Neural cell (in vitro differentiated cells): Measurements from ENCODE around the gene MADCAM1. TPM values are rescaled to one million over a fixed set of nuclear protein-coding genes. Genes with fewer than 3 reads are reported as not detected.

Experiments
- H2AFZ ChIP-seq: fragments of 200-600, 300-800 bp; sonication (generic), shearing (Covaris generic); 2 replicates; pipeline ENCODE4 v1.6.0; 2014; ENCODE audit warnings: low read depth, mild to moderate bottlenecking, antibody characterized with exemption, low read length, moderate library complexity
- H3F3A ChIP-seq: fragments of 200-600 bp; shearing (Covaris generic); 2 replicates; pipeline ENCODE4 v1.6.1; 2016; ENCODE audit warnings: mild to moderate bottlenecking, moderate library complexity, mixed read lengths, antibody characterized with exemption, low read length; ENCODE audit not compliant: insufficient read depth, poor library complexity, severe bottlenecking
- H3K27ac ChIP-seq: fragments of 200-600, 300-800 bp; sonication (generic), shearing (Covaris generic); 2 replicates; pipeline ENCODE4 v1.5.1; 2014; ENCODE audit warnings: mild to moderate bottlenecking, low read length, moderate library complexity
- H3K27me3 ChIP-seq: fragments of 300-800, 200-600 bp; sonication (generic), shearing (Covaris generic); 2 replicates; pipeline ENCODE4 v1.6.0; 2014; ENCODE audit warnings: mild to moderate bottlenecking, low read depth, low read length, moderate library complexity; ENCODE audit not compliant: insufficient read depth
- H3K36me3 ChIP-seq: fragments of 300-800, 200-600 bp; sonication (generic), shearing (Covaris generic); 2 replicates; pipeline ENCODE4 v1.5.1; 2014; ENCODE audit warnings: mild to moderate bottlenecking, antibody characterized with exemption, low read length, moderate library complexity; ENCODE audit not compliant: insufficient read depth
- H3K4me2 ChIP-seq: fragments of 300-800, 200-600 bp; sonication (generic), shearing (Covaris generic); 2 replicates; pipeline ENCODE4 v1.6.0; 2014; ENCODE audit warnings: mild to moderate bottlenecking, low read length
- H3K4me3 ChIP-seq: fragments of 300-800, 200-600 bp; sonication (generic), shearing (Covaris generic); 2 replicates; pipeline ENCODE4 v1.5.1; 2014; ENCODE audit warnings: mild to moderate bottlenecking, low read length, moderate library complexity
- H3K79me2 ChIP-seq: fragments of 200-600 bp; shearing (Covaris generic); replicated peaks from 2 replicates; pipeline ENCODE4 v1.6.0; 2014; ENCODE audit warnings: mild to moderate bottlenecking, low read length, moderate library complexity; ENCODE audit not compliant: insufficient read depth
- H3K9ac ChIP-seq: fragments of 300-800, 200-600 bp; sonication (generic), shearing (Covaris generic); 2 replicates; pipeline ENCODE4 v1.6.1; 2016; ENCODE audit warnings: mild to moderate bottlenecking, low read length, mixed read lengths
- H3K9me2 ChIP-seq: fragments of 200-600 bp; shearing (Covaris generic); 2 replicates; pipeline ENCODE4 v1.6.1; 2016; ENCODE audit warnings: mild to moderate bottlenecking, low read length, mixed read lengths; ENCODE audit not compliant: insufficient read depth
- H3K9me3 ChIP-seq: fragments of 200-600, 300-800 bp; sonication (generic), shearing (Covaris generic); 2 replicates; pipeline ENCODE4 v1.6.1; 2016; ENCODE audit warnings: mild to moderate bottlenecking, mixed run types, low read length, moderate library complexity, mixed read lengths
- H4K20me1 ChIP-seq: fragments of 200-600 bp; shearing (Covaris generic); 2 replicates; pipeline ENCODE4 v1.6.1; 2016; ENCODE audit warnings: mild to moderate bottlenecking, mixed run types; ENCODE audit not compliant: insufficient read depth
- EP300 ChIP-seq: fragments of 450-650 bp; conservative IDR thresholded peaks from 2 replicates; pipeline ENCODE4 v1.6.1; 2014; ENCODE audit warnings: antibody characterized with exemption, mild to moderate bottlenecking, moderate library complexity; ENCODE audit not compliant: poor library complexity, severe bottlenecking
- EZH2 ChIP-seq: fragments of 200-600, 300-800 bp; shearing (Covaris generic), sonication (generic); IDR thresholded peaks from 2 replicates; pipeline ENCODE4 v1.6.1; 2014; ENCODE audit warnings: antibody characterized with exemption, low read length, borderline replicate concordance, mild to moderate bottlenecking; ENCODE audit not compliant: insufficient read depth, poor library complexity, severe bottlenecking
- MXI1 ChIP-seq: fragments of 450-650 bp; conservative IDR thresholded peaks from 2 replicates; pipeline ENCODE4 v1.6.1; 2014; ENCODE audit warnings: antibody characterized with exemption, mild to moderate bottlenecking; ENCODE audit not compliant: poor library complexity, severe bottlenecking
- POLR2AphosphoS5 ChIP-seq: IDR thresholded peaks from 2 replicates; pipeline ENCODE4 v1.6.1; 2012
- RAD21 ChIP-seq: fragments of 450-650 bp; conservative IDR thresholded peaks from 2 replicates; pipeline ENCODE4 v1.6.1; 2014; ENCODE audit warnings: antibody characterized with exemption, mild to moderate bottlenecking, moderate library complexity
- SMC3 ChIP-seq: fragments of 450-650 bp; conservative IDR thresholded peaks from 2 replicates; pipeline ENCODE4 v1.6.1; 2014; ENCODE audit warnings: antibody characterized with exemption, mild to moderate bottlenecking, moderate library complexity; ENCODE audit not compliant: poor library complexity
- TAF1 ChIP-seq: IDR thresholded peaks from 2 replicates; pipeline ENCODE4 v1.6.1; 2012; ENCODE audit warnings: low read depth
- polyA plus RNA-seq: library from polyadenylated mRNA; depleted of rRNA; stranded (reverse); fragments of >200 nt; gene quantifications from 2 replicates; pipeline ENCODE4 v1.2.3, GENCODE V29; 2014
- TF ChIP-seq, protein P1 (sequence below): fragments of 450-650 bp; IDR thresholded peaks from 2 replicates; pipeline ENCODE4 v1.5.1; 2014; ENCODE audit warnings: antibody characterized with exemption, mild to moderate bottlenecking, moderate library complexity; ENCODE audit not compliant: poor library complexity, severe bottlenecking
- TF ChIP-seq, protein P2 (sequence below): IDR thresholded peaks from 2 replicates; pipeline ENCODE4 v1.6.1; 2012; ENCODE audit warnings: borderline replicate concordance

The MADCAM1 gene
- polyA plus RNA-seq, 1 donor from 2014 or later: 1.0 TPM

DNA sequence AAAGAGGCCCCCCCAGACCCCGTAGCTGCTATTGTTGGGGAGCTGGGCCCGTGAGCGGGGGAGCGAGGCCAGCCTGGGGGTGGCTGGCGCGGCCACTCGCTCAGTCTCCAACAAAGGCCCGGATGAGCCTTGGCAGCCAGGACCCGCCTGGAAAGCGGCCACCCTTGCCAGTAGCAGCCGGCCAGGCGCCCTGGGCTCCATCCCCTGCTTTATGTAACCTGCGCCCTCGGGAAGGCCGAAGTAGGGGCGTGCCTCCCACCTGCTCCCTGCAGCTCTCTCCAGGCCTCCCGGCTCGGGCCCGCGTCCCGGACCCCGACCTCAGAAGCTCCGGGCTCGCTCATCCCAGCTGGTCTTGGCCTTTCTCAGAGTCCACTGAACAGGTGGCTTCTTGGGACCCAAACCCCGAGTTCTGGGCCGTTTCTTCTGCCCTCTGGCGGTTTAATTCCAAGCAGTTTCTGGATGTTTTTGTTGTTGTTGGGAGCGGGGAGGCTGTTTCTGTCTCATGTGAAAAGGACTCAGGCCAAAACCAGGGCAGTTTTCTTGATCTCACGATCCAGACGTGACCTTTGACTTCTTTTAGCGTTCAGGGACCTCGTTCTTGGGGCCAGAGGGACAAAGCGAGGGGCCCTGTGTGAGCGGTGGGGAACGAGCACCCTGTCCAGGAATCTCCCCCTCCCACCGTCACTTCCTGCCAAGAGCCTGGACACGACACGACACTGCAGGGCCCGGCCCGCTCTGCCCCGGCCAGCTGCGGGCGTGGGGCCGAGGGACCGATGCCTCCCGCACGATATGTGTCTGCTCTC lies 36.5 kb downstream of the MADCAM1 start:
- H3K9ac ChIP-seq: peak overlapping the region; percentile 95
- no peaks in the 10 kb centered on the region for H3K36me3 ChIP-seq
- H3K27ac ChIP-seq: peak overlapping the region; percentile 88
- peaks cover 16% of the 10 kb centered on the region for H4K20me1 ChIP-seq
- no peaks in the 10 kb centered on the region for H3K9me3 ChIP-seq
- peak overlapping the region; percentile 67 for H3K4me2 ChIP-seq
- peak overlapping the region; percentile 99 for H3K4me3 ChIP-seq
- H2AFZ ChIP-seq: no peak overlapping the region
- H3F3A ChIP-seq: no peaks in the 10 kb centered on the region
- peaks cover 30% of the 10 kb centered on the region for H3K79me2 ChIP-seq
- no peaks in the 10 kb centered on the region for H3K27me3 ChIP-seq
- no peaks in the 10 kb centered on the region for H3K9me2 ChIP-seq
- TF ChIP-seq TAF1 (no peak), SMC3 (peak; percentile 77), POLR2AphosphoS5 (no peak), EP300 (no peak), RAD21 (peak; percentile 60), EZH2 (no peak), MXI1 (peak; percentile 17)
- TF ChIP-seq, protein P1, sequence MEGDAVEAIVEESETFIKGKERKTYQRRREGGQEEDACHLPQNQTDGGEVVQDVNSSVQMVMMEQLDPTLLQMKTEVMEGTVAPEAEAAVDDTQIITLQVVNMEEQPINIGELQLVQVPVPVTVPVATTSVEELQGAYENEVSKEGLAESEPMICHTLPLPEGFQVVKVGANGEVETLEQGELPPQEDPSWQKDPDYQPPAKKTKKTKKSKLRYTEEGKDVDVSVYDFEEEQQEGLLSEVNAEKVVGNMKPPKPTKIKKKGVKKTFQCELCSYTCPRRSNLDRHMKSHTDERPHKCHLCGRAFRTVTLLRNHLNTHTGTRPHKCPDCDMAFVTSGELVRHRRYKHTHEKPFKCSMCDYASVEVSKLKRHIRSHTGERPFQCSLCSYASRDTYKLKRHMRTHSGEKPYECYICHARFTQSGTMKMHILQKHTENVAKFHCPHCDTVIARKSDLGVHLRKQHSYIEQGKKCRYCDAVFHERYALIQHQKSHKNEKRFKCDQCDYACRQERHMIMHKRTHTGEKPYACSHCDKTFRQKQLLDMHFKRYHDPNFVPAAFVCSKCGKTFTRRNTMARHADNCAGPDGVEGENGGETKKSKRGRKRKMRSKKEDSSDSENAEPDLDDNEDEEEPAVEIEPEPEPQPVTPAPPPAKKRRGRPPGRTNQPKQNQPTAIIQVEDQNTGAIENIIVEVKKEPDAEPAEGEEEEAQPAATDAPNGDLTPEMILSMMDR: peak; percentile 78
- TF ChIP-seq, protein P2, sequence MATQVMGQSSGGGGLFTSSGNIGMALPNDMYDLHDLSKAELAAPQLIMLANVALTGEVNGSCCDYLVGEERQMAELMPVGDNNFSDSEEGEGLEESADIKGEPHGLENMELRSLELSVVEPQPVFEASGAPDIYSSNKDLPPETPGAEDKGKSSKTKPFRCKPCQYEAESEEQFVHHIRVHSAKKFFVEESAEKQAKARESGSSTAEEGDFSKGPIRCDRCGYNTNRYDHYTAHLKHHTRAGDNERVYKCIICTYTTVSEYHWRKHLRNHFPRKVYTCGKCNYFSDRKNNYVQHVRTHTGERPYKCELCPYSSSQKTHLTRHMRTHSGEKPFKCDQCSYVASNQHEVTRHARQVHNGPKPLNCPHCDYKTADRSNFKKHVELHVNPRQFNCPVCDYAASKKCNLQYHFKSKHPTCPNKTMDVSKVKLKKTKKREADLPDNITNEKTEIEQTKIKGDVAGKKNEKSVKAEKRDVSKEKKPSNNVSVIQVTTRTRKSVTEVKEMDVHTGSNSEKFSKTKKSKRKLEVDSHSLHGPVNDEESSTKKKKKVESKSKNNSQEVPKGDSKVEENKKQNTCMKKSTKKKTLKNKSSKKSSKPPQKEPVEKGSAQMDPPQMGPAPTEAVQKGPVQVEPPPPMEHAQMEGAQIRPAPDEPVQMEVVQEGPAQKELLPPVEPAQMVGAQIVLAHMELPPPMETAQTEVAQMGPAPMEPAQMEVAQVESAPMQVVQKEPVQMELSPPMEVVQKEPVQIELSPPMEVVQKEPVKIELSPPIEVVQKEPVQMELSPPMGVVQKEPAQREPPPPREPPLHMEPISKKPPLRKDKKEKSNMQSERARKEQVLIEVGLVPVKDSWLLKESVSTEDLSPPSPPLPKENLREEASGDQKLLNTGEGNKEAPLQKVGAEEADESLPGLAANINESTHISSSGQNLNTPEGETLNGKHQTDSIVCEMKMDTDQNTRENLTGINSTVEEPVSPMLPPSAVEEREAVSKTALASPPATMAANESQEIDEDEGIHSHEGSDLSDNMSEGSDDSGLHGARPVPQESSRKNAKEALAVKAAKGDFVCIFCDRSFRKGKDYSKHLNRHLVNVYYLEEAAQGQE: no peak

DNA sequence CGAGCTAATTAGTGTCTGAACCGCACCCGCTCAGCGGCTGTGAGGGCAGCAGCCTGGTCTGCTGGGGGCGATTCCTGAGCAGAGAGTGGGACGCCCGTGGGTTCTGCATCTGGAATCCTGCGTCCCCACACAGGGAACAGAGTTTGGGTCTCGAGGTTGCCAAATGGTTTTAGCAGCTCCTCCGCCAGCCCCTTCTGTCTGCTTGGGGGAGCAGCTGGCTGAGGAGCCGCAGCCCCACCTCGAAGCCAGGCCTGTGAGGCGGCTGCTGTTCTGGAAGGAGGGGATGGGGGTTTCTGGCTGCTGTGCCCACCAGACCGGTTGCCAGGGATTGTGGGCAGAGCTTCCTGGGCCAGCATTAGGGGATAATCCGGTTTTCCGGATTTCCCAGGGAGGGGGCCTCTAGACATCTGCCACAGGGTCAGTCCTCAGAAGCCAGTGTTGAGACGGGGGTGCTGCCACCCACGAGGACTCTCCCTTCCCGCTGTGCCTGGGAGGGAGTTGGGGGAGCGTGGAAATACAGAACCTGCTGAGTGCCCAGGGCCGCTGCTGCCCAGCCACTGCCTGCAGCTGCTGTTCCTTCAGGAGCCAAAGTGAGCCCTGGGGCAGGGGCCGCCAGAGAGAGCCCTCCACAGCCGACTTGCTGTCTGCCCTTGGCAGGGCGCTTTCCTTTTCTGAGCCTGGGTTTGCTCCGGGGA lies 37.2 kb downstream of the MADCAM1 start:
- Histone ChIP-seq H3K9ac (peak overlapping the region; percentile 95), H3F3A (no peaks in the 10 kb centered on the region), H4K20me1 (peaks cover 16% of the 10 kb centered on the region), H3K9me3 (no peaks in the 10 kb centered on the region), H3K36me3 (no peaks in the 10 kb centered on the region), H3K9me2 (no peaks in the 10 kb centered on the region), H2AFZ (no peak overlapping the region), H3K4me2 (peak overlapping the region; percentile 67), H3K79me2 (peaks cover 30% of the 10 kb centered on the region), H3K4me3 (peak overlapping the region; percentile 99), H3K27ac (peak overlapping the region; percentile 88), H3K27me3 (no peaks in the 10 kb centered on the region)
- TF ChIP-seq, protein P2: no peak
- TF ChIP-seq POLR2AphosphoS5 (no peak), EZH2 (no peak), RAD21 (no peak), EP300 (no peak), TAF1 (no peak), SMC3 (no peak), MXI1 (no peak)
- TF ChIP-seq, protein P1: no peak
